Breast epithelium (tissue), 3 donors: ENCODE results near the gene SHROOM3.

Source experiments
- CTCF ChIP-seq, 3 donors: fragments of 450-650 bp; IDR thresholded peaks; one replicate each; pipeline ENCODE4 v1.5.1; 2016 to 2017; ENCODE audit warnings: antibody characterized with exemption in 3 of 3, mild to moderate bottlenecking in 3 of 3, moderate library complexity in 3 of 3
- POLR2A ChIP-seq: fragments of 450-650 bp; IDR thresholded peaks from one replicate; pipeline ENCODE4 v1.6.1; 2016; ENCODE audit warnings: antibody characterized with exemption, mild to moderate bottlenecking, moderate library complexity

GRCh38 chr4:76765473-76766183 lies 330.6 kb downstream of the SHROOM3 start:
- TF ChIP-seq CTCF (IDR thresholded peaks at IDR 0.05) (no peak), POLR2A (no peak)
